Measurements from ENCODE around the gene WRAP73.

DNA sequence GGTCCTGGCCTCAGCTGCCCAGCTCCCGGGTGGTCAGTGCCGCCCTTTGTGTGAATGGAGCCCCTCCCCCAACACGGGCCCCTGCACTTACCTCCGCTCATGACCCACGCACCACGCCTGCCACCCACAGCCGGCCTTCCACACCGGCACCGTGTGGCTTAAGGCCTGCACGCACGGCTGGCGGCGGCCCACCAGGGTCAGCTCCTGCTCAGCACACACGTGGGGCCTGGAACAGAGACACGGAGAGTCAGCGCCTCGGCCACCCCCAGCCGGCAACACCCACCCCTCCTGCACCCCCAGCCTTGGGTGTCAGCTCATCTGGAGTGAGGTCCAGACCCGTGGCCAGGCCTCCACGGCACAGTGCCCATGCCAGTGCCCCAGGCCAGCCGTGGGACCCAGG is 47.5 kb downstream of the WRAP73 start:
- no peak for TF ChIP-seq EZH2 (IDR thresholded peaks at IDR 0.05; ENCODE audit: borderline replicate concordance)
- no peak for TF ChIP-seq EZH2phosphoT487 (IDR thresholded peaks at IDR 0.05; ENCODE audit: low read depth, severe bottlenecking, unreplicated experiment)
